Measurements from ENCODE around the gene KIF16B.

DNA sequence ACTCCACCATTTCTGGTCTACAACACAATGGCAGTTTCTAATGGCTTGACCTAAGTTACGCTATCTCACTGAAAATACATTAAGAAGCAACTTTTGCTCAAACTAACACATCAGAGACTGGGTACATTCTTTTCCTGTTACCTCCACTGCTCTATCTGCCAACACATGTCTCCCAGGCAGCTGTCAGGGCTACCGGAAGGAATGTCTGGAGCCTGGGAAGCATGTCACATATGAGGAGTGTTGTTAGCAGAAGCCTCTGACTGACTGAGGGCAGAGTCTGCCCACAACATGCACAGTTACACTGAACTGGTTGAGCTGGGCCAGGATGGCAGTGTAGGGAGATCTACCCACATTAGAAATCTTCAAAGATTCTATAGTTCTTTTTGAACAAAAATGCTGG lies 264.5 kb downstream of the KIF16B start:
- TF ChIP-seq POLR2A (IDR thresholded peaks at IDR 0.05) (no peak), POLR2AphosphoS5 (IDR thresholded peaks at IDR 0.05) (no peak), EP300 (IDR thresholded peaks at IDR 0.05) (no peak)
- TF ChIP-seq, protein P1, sequence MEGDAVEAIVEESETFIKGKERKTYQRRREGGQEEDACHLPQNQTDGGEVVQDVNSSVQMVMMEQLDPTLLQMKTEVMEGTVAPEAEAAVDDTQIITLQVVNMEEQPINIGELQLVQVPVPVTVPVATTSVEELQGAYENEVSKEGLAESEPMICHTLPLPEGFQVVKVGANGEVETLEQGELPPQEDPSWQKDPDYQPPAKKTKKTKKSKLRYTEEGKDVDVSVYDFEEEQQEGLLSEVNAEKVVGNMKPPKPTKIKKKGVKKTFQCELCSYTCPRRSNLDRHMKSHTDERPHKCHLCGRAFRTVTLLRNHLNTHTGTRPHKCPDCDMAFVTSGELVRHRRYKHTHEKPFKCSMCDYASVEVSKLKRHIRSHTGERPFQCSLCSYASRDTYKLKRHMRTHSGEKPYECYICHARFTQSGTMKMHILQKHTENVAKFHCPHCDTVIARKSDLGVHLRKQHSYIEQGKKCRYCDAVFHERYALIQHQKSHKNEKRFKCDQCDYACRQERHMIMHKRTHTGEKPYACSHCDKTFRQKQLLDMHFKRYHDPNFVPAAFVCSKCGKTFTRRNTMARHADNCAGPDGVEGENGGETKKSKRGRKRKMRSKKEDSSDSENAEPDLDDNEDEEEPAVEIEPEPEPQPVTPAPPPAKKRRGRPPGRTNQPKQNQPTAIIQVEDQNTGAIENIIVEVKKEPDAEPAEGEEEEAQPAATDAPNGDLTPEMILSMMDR (IDR thresholded peaks at IDR 0.05), result no peak

Measured in sigmoid colon (tissue), 4 donors.